CD14-positive monocyte (primary cell): ENCODE measurements around the gene TMEM201. TPM values are rescaled to one million over a fixed set of nuclear protein-coding genes. Genes with fewer than 3 reads are reported as not detected.

Experiments
- DNase-seq, 3 donors: peaks; one replicate each; pipeline ENCODE4 v3.0.0-alpha.2; 2011 to 2022
- H2AFZ ChIP-seq: 2 replicates; pipeline ENCODE4 v1.6.0; 2012; ENCODE audit warnings: mild to moderate bottlenecking, low read depth, low read length, inconsistent platforms; ENCODE audit not compliant: insufficient read depth, poor library complexity, severe bottlenecking
- H3K27ac ChIP-seq, 2 donors: 1 replicate in 1 of 2; 2 replicates in 1 of 2; pipeline ENCODE4 v1.5.1; 2012 to 2013; ENCODE audit warnings: low read length in 2 of 2, control low read depth in 1 of 2, inconsistent platforms in 1 of 2, low read depth in 1 of 2, mild to moderate bottlenecking in 1 of 2
- H3K27me3 ChIP-seq, 2 donors: one replicate each; pipeline versions ENCODE4 v1.6.0 to v1.6.1; 2011 to 2013; ENCODE audit warnings: low read length in 2 of 2; ENCODE audit not compliant: control insufficient read depth in 2 of 2, insufficient read depth in 2 of 2
- H3K36me3 ChIP-seq, 2 donors: replicated peaks in 1 of 2; 1 replicate in 1 of 2; 2 replicates in 1 of 2; pipeline versions ENCODE4 v1.5.1 to v1.6.1; 2012 to 2013; ENCODE audit warnings: low read length in 2 of 2, control low read depth in 1 of 2, inconsistent platforms in 1 of 2, mild to moderate bottlenecking in 1 of 2; ENCODE audit not compliant: insufficient read depth in 2 of 2, control insufficient read depth in 1 of 2
- H3K4me1 ChIP-seq, 2 donors: 1 replicate in 1 of 2; 2 replicates in 1 of 2; pipeline versions ENCODE4 v1.5.1 to v1.6.1; 2012 to 2013; ENCODE audit warnings: low read length in 2 of 2, control low read depth in 1 of 2, inconsistent platforms in 1 of 2, mild to moderate bottlenecking in 1 of 2, moderate library complexity in 1 of 2; ENCODE audit not compliant: insufficient read depth in 2 of 2, control insufficient read depth in 1 of 2
- H3K4me2 ChIP-seq: replicated peaks from 2 replicates; pipeline ENCODE3; 2012; ENCODE audit warnings: low read length, moderate library complexity, mild to moderate bottlenecking; ENCODE audit not compliant: poor library complexity, severe bottlenecking; ENCODE audit errors: extremely low read depth
- H3K4me3 ChIP-seq, 3 experiments: fragments of 200-600 bp in 1 of 3; sonication (generic) in 1 of 3; replicated peaks in 1 of 3; 1 replicate in 2 of 3; 2 replicates in 1 of 3; pipeline ENCODE4 v1.5.1; 2011 to 2013; ENCODE audit warnings: low read length in 3 of 3, mild to moderate bottlenecking in 3 of 3, control low read depth in 2 of 3, low read depth in 2 of 3, inconsistent platforms in 1 of 3, moderate library complexity in 1 of 3
- H3K79me2 ChIP-seq: 2 replicates; pipeline ENCODE4 v1.6.0; 2012; ENCODE audit warnings: mild to moderate bottlenecking, control low read depth, inconsistent platforms, low read length, moderate library complexity; ENCODE audit not compliant: insufficient read depth
- H3K9ac ChIP-seq: 2 replicates; pipeline ENCODE4 v1.6.0; 2017; ENCODE audit warnings: low read length, mild to moderate bottlenecking; ENCODE audit not compliant: insufficient read depth, poor library complexity, severe bottlenecking
- H3K9me3 ChIP-seq, 2 donors: replicated peaks in 1 of 2; 1 replicate in 1 of 2; 2 replicates in 1 of 2; pipeline versions ENCODE4 v1.5.1 to v1.6.1; 2012 to 2013; ENCODE audit warnings: low read length in 2 of 2, control low read depth in 1 of 2; ENCODE audit not compliant: control insufficient read depth in 1 of 2, insufficient read depth in 1 of 2
- H4K20me1 ChIP-seq: 2 replicates; pipeline ENCODE4 v1.6.0; 2012; ENCODE audit warnings: mild to moderate bottlenecking, low read length, control low read depth, moderate library complexity; ENCODE audit not compliant: insufficient read depth
- H3K27ac Mint-ChIP-seq, 7 donors: one replicate each; pipeline ENCODE4 v1.8.0; 2020; ENCODE audit warnings: mild to moderate bottlenecking in 7 of 7, mixed read lengths in 7 of 7, moderate library complexity in 6 of 7, inconsistent platforms in 2 of 7
- H3K27me3 Mint-ChIP-seq, 3 donors: one replicate each; pipeline ENCODE4 v1.8.0; 2021 to 2022; ENCODE audit warnings: low read depth in 3 of 3, mild to moderate bottlenecking in 3 of 3, mixed read lengths in 3 of 3, moderate library complexity in 3 of 3, inconsistent platforms in 1 of 3
- H3K36me3 Mint-ChIP-seq, 2 donors: one replicate each; pipeline ENCODE4 v1.8.0; 2020; ENCODE audit warnings: mixed read lengths in 2 of 2, inconsistent platforms in 1 of 2, mild to moderate bottlenecking in 1 of 2
- H3K4me1 Mint-ChIP-seq: one replicate; pipeline ENCODE4 v1.8.0; 2020; ENCODE audit warnings: mild to moderate bottlenecking, mixed read lengths
- H3K4me3 Mint-ChIP-seq, 2 donors: one replicate each; pipeline ENCODE4 v1.8.0; 2020; ENCODE audit warnings: mild to moderate bottlenecking in 2 of 2, mixed read lengths in 2 of 2, moderate library complexity in 1 of 2
- H3K9me3 Mint-ChIP-seq, 7 donors: one replicate each; pipeline ENCODE4 v1.8.0; 2020 to 2022; ENCODE audit warnings: mixed read lengths in 7 of 7, mild to moderate bottlenecking in 6 of 7, moderate library complexity in 6 of 7, inconsistent platforms in 2 of 7
- WGBS: methylation state at CpG from one replicate; pipeline ENCODE4 v1.1.5; 2013; ENCODE audit warnings: missing lambda C conversion rate; ENCODE audit not compliant: insufficient coverage; 5-methylcytosine and 5-hydroxymethylcytosine counted together
- intact Hi-C, 2 donors: fragments of 100-400 bp; cut with micrococcal nuclease; formaldehyde crosslinking; loops; one replicate each; pipeline versions ENCODE4 v1.15.0 to v1.15.1; 2023
- polyA plus RNA-seq, 3 donors: library from polyadenylated mRNA; depleted of rRNA in 1 of 3; unstranded in 2 of 3; stranded (reverse) in 1 of 3; fragments of 300-500 nt in 2 of 3; fragments of >200 nt in 1 of 3; fragmentation: Illumina TruSeq in 2 of 3; gene quantifications; 1 replicate in 2 of 3; 2 replicates in 1 of 3; pipeline ENCODE4 v1.2.3, GENCODE V29; 2012 to 2021
- TF ChIP-seq, protein P1 (sequence below): fragments of 200-600 bp; IDR thresholded peaks from one replicate; pipeline ENCODE4 v1.8.0; 2022; ENCODE audit warnings: antibody characterized with exemption, mild to moderate bottlenecking

Gene TMEM201
- polyA plus RNA-seq, 3 donors = 0.37 to 3.7 (median 0.37) TPM

DNA sequence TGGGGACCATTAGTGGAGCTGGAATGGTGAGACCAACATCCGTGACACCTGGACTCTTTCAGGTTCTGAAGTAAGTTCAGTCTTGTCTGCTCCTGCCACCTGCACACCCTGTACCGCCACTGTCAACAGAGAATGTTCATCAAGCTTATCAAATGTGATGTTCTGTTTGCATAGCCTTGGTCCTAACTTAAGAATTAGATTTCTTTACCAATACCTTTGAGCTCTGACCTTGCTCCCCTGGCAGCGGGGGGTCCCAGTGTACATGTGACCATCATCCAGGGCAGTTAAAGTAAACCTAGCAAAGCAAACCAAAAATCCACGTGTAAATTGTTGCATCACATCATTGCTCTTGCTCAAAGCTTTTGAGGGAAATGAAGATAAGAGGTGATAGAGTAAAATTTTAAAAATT lies 35.0 kb upstream of the TMEM201 start:
- peaks cover 27% of the 10 kb centered on the region for H4K20me1 ChIP-seq
- H3K27ac ChIP-seq = no peak overlapping the region
- Mint-ChIP-seq H3K36me3 (peaks cover 37 to 57% of the 10 kb centered on the region in 2 donors), H3K4me1 (peaks cover 2% of the 10 kb centered on the region), H3K27ac (no peak overlapping the region), H3K27me3 (peaks cover 0 to 3% (median 0%) of the 10 kb centered on the region in 3 donors), H3K9me3 (no peaks in the 10 kb centered on the region), H3K4me3 (no peak overlapping the region)
- H3K9ac ChIP-seq = no peak overlapping the region
- 100% methylated on average over 2 of the region's 4 CpGs for WGBS
- no peak overlapping the region for H3K4me2 ChIP-seq
- H3K27me3 ChIP-seq = no peaks in the 10 kb centered on the region
- no peak for DNase-seq
- TF ChIP-seq, protein P1, sequence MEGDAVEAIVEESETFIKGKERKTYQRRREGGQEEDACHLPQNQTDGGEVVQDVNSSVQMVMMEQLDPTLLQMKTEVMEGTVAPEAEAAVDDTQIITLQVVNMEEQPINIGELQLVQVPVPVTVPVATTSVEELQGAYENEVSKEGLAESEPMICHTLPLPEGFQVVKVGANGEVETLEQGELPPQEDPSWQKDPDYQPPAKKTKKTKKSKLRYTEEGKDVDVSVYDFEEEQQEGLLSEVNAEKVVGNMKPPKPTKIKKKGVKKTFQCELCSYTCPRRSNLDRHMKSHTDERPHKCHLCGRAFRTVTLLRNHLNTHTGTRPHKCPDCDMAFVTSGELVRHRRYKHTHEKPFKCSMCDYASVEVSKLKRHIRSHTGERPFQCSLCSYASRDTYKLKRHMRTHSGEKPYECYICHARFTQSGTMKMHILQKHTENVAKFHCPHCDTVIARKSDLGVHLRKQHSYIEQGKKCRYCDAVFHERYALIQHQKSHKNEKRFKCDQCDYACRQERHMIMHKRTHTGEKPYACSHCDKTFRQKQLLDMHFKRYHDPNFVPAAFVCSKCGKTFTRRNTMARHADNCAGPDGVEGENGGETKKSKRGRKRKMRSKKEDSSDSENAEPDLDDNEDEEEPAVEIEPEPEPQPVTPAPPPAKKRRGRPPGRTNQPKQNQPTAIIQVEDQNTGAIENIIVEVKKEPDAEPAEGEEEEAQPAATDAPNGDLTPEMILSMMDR = no peak
- intact Hi-C loops = no loop called here
- H3K79me2 ChIP-seq = peaks cover 26% of the 10 kb centered on the region
- no peak overlapping the region for H3K4me3 ChIP-seq
- H3K4me1 ChIP-seq = no peaks in the 10 kb centered on the region
- H2AFZ ChIP-seq = no peak overlapping the region
- no peaks in the 10 kb centered on the region for H3K9me3 ChIP-seq
- peaks cover 29 to 51% of the 10 kb centered on the region in 2 donors for H3K36me3 ChIP-seq

DNA sequence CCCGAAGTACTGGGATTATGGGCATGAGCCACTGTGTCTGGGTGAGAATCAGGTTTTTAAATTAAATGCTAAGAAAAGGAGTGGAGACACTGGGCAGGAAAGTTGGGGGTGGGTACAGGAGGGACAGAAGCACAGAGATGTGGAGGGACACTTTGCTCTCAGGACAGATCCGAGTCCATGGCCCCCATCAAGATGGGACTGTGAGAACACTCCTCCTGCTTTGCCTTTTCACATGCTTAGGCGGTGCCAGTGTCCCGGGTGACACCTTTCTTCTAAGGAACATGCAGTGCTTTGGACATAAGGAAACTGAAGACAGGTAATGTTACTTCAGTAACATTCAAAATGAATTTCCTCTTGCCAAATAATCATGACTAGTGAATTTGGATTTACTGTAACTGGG lies 32.8 kb upstream of the TMEM201 start:
- peaks cover 0 to 2% (median 0%) of the 10 kb centered on the region in 7 donors for H3K9me3 Mint-ChIP-seq
- 100% methylated on average over 2 of the region's 4 CpGs for WGBS
- H3K4me2 ChIP-seq = no peak overlapping the region
- H3K36me3 ChIP-seq = peaks cover 32 to 60% of the 10 kb centered on the region in 2 donors
- H3K79me2 ChIP-seq = peaks cover 14% of the 10 kb centered on the region
- peaks cover 2% of the 10 kb centered on the region for H3K4me1 Mint-ChIP-seq
- peaks cover 14% of the 10 kb centered on the region for H4K20me1 ChIP-seq
- TF ChIP-seq, protein P1 = no peak
- no peak overlapping the region for H3K27ac ChIP-seq
- no peak overlapping the region for H3K4me3 Mint-ChIP-seq
- H2AFZ ChIP-seq = no peak overlapping the region
- intact Hi-C loops = no loop called here
- H3K27ac Mint-ChIP-seq = peak overlapping the region in 1 of 7 donors; percentile 63
- H3K9me3 ChIP-seq = no peaks in the 10 kb centered on the region
- peaks cover 39 to 68% of the 10 kb centered on the region in 2 donors for H3K36me3 Mint-ChIP-seq
- H3K9ac ChIP-seq = no peak overlapping the region
- DNase-seq = no peak
- peaks cover 0 to under 1% of the 10 kb centered on the region in 2 donors for H3K4me1 ChIP-seq
- no peak overlapping the region for H3K4me3 ChIP-seq
- no peaks in the 10 kb centered on the region for H3K27me3 Mint-ChIP-seq
- H3K27me3 ChIP-seq = no peaks in the 10 kb centered on the region
